K562 (cell line): ENCODE measurements around the gene ARHGEF6. TPM values are rescaled to one million over a fixed set of nuclear protein-coding genes. Genes with fewer than 3 reads are reported as not detected.

Source experiments
- ATAC-seq: fragments of 200-7000 bp; cut with Tn5 transposase; 3 replicates; pipeline ENCODE4 v1.9.1; 2020; ENCODE audit warnings: moderate library complexity
- BruUV-seq: library from RNA; stranded (reverse); fragments of 400-500 nt; replicated peaks from 2 replicates; lab custom pipeline; 2021; lab: Mats Ljungman, UMichigan
- CTCF ChIA-PET: fragments of 300-600 bp; formaldehyde crosslinking; extraction: SDS; loops from one replicate; lab custom pipeline; 2021; ENCODE audit warnings: low intra/inter-chr PET ratio; lab: Yijun Ruan, JAX
- POLR2A ChIA-PET: fragments of 300-600, 350-650 bp; sonication (Branson Sonifier 250); formaldehyde crosslinking; extraction: SDS; loops from one replicate; lab custom pipeline; 2021; ENCODE audit warnings: antibody characterized with exemption, inconsistent platforms; lab: Yijun Ruan, JAX
- DNase-seq, 4 experiments: peaks; one replicate each; pipeline versions ENCODE4 v3.0.0 to v3.0.0-alpha.2; 2011 to 2018; ENCODE audit warnings: low spot score in 3 of 4, mixed read lengths in 3 of 4; ENCODE audit errors: extremely low read depth in 1 of 4
- FAIRE-seq: peaks from 2 replicates; lab custom pipeline; 2011; peaks lifted over from hg19 to GRCh38; lab: Jason Lieb, UNC
- H2AFZ ChIP-seq: 2 replicates; pipeline ENCODE4 v1.6.0; 2011; ENCODE audit warnings: low read depth, low read length, control low read depth, inconsistent platforms
- H3K27ac ChIP-seq: fragments of 200-600 bp; 3 replicates; pipeline ENCODE4 v1.8.0; 2011; ENCODE audit warnings: low read depth, mild to moderate bottlenecking, control low read depth, inconsistent platforms, low read length, moderate library complexity, mixed read lengths; ENCODE audit errors: extremely low read depth
- H3K27me3 ChIP-seq, 2 experiments: fragments of 300-600 bp in 1 of 2; 2 replicates in 1 of 2; 3 replicates in 1 of 2; pipeline versions ENCODE4 v1.6.0 to v1.8.0; 2011; ENCODE audit warnings: inconsistent platforms in 2 of 2, low read length in 2 of 2, mild to moderate bottlenecking in 1 of 2, mixed read lengths in 1 of 2, moderate library complexity in 1 of 2; ENCODE audit not compliant: control insufficient read depth in 2 of 2, insufficient read depth in 2 of 2
- H3K36me3 ChIP-seq: fragments of 300-600 bp; 3 replicates; pipeline ENCODE4 v1.8.0; 2011; ENCODE audit warnings: mild to moderate bottlenecking, low read length, inconsistent platforms; ENCODE audit not compliant: control insufficient read depth, insufficient read depth
- H3K4me1 ChIP-seq, 2 experiments: fragments of 200-600 bp in 1 of 2; replicated peaks in 1 of 2; 2 replicates in 1 of 2; 3 replicates in 1 of 2; pipeline versions ENCODE4 v1.5.1 to v1.8.0; 2011; ENCODE audit warnings: inconsistent platforms in 2 of 2, low read length in 2 of 2, mild to moderate bottlenecking in 1 of 2, mixed read lengths in 1 of 2, moderate library complexity in 1 of 2; ENCODE audit not compliant: control insufficient read depth in 2 of 2, insufficient read depth in 2 of 2
- H3K4me2 ChIP-seq: 2 replicates; pipeline ENCODE4 v1.6.1; 2011; ENCODE audit warnings: low read length, control low read depth, inconsistent platforms, mixed read lengths; ENCODE audit not compliant: insufficient read depth
- H3K4me3 ChIP-seq: fragments of 200-600 bp; sonication (generic), shearing (Covaris generic); 2 replicates; pipeline ENCODE4 v1.5.1; 2016; ENCODE audit warnings: control low read depth, inconsistent platforms
- H3K79me2 ChIP-seq: fragments of 200-600 bp; 3 replicates; pipeline ENCODE4 v1.8.0; 2011; ENCODE audit warnings: low read length, inconsistent platforms; ENCODE audit not compliant: control insufficient read depth, insufficient read depth
- H3K9ac ChIP-seq, 2 experiments: 2 replicates each; pipeline versions ENCODE4 v1.6.0 to v1.6.1; 2011; ENCODE audit warnings: low read depth in 2 of 2, low read length in 2 of 2, control low read depth in 1 of 2, inconsistent platforms in 1 of 2, mild to moderate bottlenecking in 1 of 2, mixed read lengths in 1 of 2; ENCODE audit not compliant: insufficient read depth in 1 of 2
- H3K9me1 ChIP-seq: one replicate; pipeline ENCODE4 v1.6.0; 2011; ENCODE audit warnings: inconsistent platforms, mild to moderate bottlenecking, low read length, moderate library complexity; ENCODE audit not compliant: control insufficient read depth, insufficient read depth
- H3K9me3 ChIP-seq: replicated peaks from 2 replicates; pipeline ENCODE4 v1.5.1; 2011; ENCODE audit warnings: low read depth, low read length, inconsistent platforms; ENCODE audit not compliant: control insufficient read depth, insufficient read depth
- H4K20me1 ChIP-seq: replicated peaks from 2 replicates; pipeline ENCODE4 v1.6.1; 2011; ENCODE audit warnings: low read length, inconsistent platforms, mixed read lengths; ENCODE audit not compliant: control insufficient read depth, insufficient read depth
- FOSL1 ChIP-seq: fragments of 200-800 bp; sonication (Bioruptor generic); conservative IDR thresholded peaks from 2 replicates; pipeline ENCODE4 v1.6.1; 2016; ENCODE audit warnings: missing genetic modification characterization, missing compliant biosample characterization
- FOXM1 ChIP-seq, 2 experiments: fragments of 450-650 bp in 1 of 2; sonication (generic) in 1 of 2; formaldehyde crosslinking in 1 of 2; IDR thresholded peaks; 2 replicates each; pipeline versions ENCODE4 v1.6.1 to v1.9.0; 2017 to 2022; ENCODE audit warnings: low read depth in 2 of 2, mild to moderate bottlenecking in 2 of 2, missing genetic modification reagents in 1 of 2, moderate library complexity in 1 of 2
- HDGF ChIP-seq: fragments of 450-650 bp; IDR thresholded peaks from 2 replicates; pipeline ENCODE4 v1.6.1; 2016
- HMBOX1 ChIP-seq: sonication (generic); IDR thresholded peaks from 2 replicates; pipeline ENCODE4 v1.6.1; 2016
- MEIS2 ChIP-seq: fragments of 450-650 bp; IDR thresholded peaks from 2 replicates; pipeline ENCODE4 v1.6.1; 2014; ENCODE audit warnings: mild to moderate bottlenecking; ENCODE audit not compliant: partially characterized antibody
- PKNOX1 ChIP-seq: fragments of 450-650 bp; IDR thresholded peaks from 2 replicates; pipeline ENCODE4 v1.6.1; 2016
- STAT5A ChIP-seq: IDR thresholded peaks from 2 replicates; pipeline ENCODE4 v1.6.1; 2012; ENCODE audit warnings: low read length, inconsistent platforms, borderline replicate concordance
- TAF7 ChIP-seq: fragments of 450-650 bp; IDR thresholded peaks from 2 replicates; pipeline ENCODE4 v1.6.1; 2016; ENCODE audit warnings: missing genetic modification characterization, missing compliant biosample characterization
- ZNF707 ChIP-seq: fragments of 250-450 bp; sonication (Bioruptor Pico); conservative IDR thresholded peaks from 2 replicates; pipeline ENCODE4 v1.8.0; 2022; ENCODE audit warnings: inconsistent platforms, mild to moderate bottlenecking, moderate library complexity
- WGBS: fragments of 100-300 bp; shearing (Covaris generic); methylation state at CpG from one replicate; pipeline ENCODE4 v1.1.6; 2016; ENCODE audit warnings: low coverage, mixed read lengths; ENCODE audit not compliant: insufficient coverage; ENCODE audit errors: missing lambda C conversion rate; 5-methylcytosine and 5-hydroxymethylcytosine counted together
- in situ Hi-C: fragments of 300-500 bp; cut with MboI; formaldehyde crosslinking; loops from 4 replicates; pipeline ENCODE4 v1.15.0; 2018; ENCODE audit warnings: inconsistent platforms, mixed read lengths
- intact Hi-C: fragments of 100-400 bp; cut with micrococcal nuclease; formaldehyde crosslinking; loops from 2 replicates; pipeline ENCODE4 v1.14.2; 2022
- polyA plus RNA-seq, 8 experiments: library from polyadenylated mRNA; depleted of rRNA in 4 of 8; stranded (reverse) in 5 of 8; unstranded in 3 of 8; fragments of >200 nt; fragmentation: Nextera tagmentation in 2 of 8; fragmentation: Illumina TruSeq in 1 of 8; extraction: Ambion mirVana in 2 of 8; extraction: Trizol in 1 of 8; gene quantifications; 2 replicates each; pipeline versions ENCODE4 v1.2.1 to v1.2.3, GENCODE V29; 2011 to 2014; ENCODE audit warnings: inconsistent platforms in 1 of 8, missing spikeins in 1 of 8
- total RNA-seq, 7 experiments: library from RNA; depleted of rRNA in 6 of 7; stranded (reverse); fragments of >200 nt in 6 of 7; fragmentation: Illumina TruSeq in 2 of 7; extraction: Trizol in 2 of 7; gene quantifications; 2 replicates each; pipeline versions ENCODE4 v1.2.1 to v1.2.3, GENCODE V29; 2011 to 2021; ENCODE audit warnings: low replicate concordance in 1 of 7

ARHGEF6 gene
- total and polyA plus RNA-seq, 9 of the 15 experiments (the other 6 are each of a cell fraction or from before 2014, with no cell fraction given): 2.9 to 22.1 (median 13.3) TPM

GRCh38 chrX:136738049-136738729, 42.5 kb downstream of the ARHGEF6 start:
- ATAC-seq (no peak), DNase-seq (no peak), FAIRE-seq (no peak)
- Histone ChIP-seq H3K4me3 (no peak overlapping the region), H3K4me2 (no peak overlapping the region), H2AFZ (no peak overlapping the region), H3K9ac (no peak overlapping the region), H4K20me1 (no peaks in the 10 kb centered on the region), H3K79me2 (no peaks in the 10 kb centered on the region), H3K9me1 (no peaks in the 10 kb centered on the region), H3K27me3 (no peaks in the 10 kb centered on the region), H3K4me1 (peaks cover 0 to 13% of the 10 kb centered on the region in 2 experiments; a peak in 4 of 5 replicates), H3K36me3 (no peaks in the 10 kb centered on the region), H3K9me3 (no peaks in the 10 kb centered on the region), H3K27ac (no peak overlapping the region)
- ChIA-PET CTCF (no interaction called here), POLR2A (interaction anchor here (1.5 kb wide), 1 partner anchor 13 kb away, joined by 4 read pairs; no protein-coding TSS in a partner anchor)
- 35% methylated on average over 4 of the region's 4 CpGs for WGBS
- intact Hi-C loops: no loop called here
- no peak for TF ChIP-seq TAF7 (tag)
- peak; percentile 32; the same call in 1 of the 2 replicates for TF ChIP-seq HMBOX1
- peak; percentile 29; the same call in 1 of the 2 replicates for TF ChIP-seq FOSL1 (tag)
- TF ChIP-seq STAT5A: no peak
- TF ChIP-seq HDGF: no peak
- TF ChIP-seq FOXM1 (IDR thresholded peaks at IDR 0.05; ENCODE audit: low read depth): no peak
- TF ChIP-seq FOXM1 (CRISPR knock-in tag; IDR thresholded peaks at IDR 0.05; ENCODE audit: low read depth): no peak
- TF ChIP-seq MEIS2: peak; percentile 64
- TF ChIP-seq ZNF707 (CRISPR knock-in tag): no peak
- TF ChIP-seq PKNOX1: peak; percentile 52
- no TSS peak for BruUV-seq
- in situ Hi-C loops: no loop called here
